Skeletal muscle tissue (tissue), 4 donors: ENCODE data around the gene ANAPC2. TPM values are rescaled to one million over a fixed set of nuclear protein-coding genes. Genes with fewer than 3 reads are reported as not detected.

Experiments
- H3K27ac ChIP-seq: one replicate; pipeline ENCODE4 v1.7.0; 2013; ENCODE audit warnings: mild to moderate bottlenecking, low read depth, low read length, inconsistent platforms
- H3K27me3 ChIP-seq, 3 donors: one replicate each; pipeline ENCODE4 v1.7.0; 2013; ENCODE audit warnings: low read length in 3 of 3; ENCODE audit not compliant: control insufficient read depth in 3 of 3, insufficient read depth in 3 of 3
- H3K36me3 ChIP-seq, 3 donors: one replicate each; pipeline ENCODE4 v1.7.0; 2013; ENCODE audit warnings: low read length in 3 of 3; ENCODE audit not compliant: control insufficient read depth in 3 of 3, insufficient read depth in 3 of 3
- H3K4me1 ChIP-seq, 3 donors: one replicate each; pipeline ENCODE4 v1.7.0; 2013; ENCODE audit warnings: low read length in 3 of 3, mild to moderate bottlenecking in 3 of 3; ENCODE audit not compliant: control insufficient read depth in 3 of 3, insufficient read depth in 3 of 3
- H3K4me3 ChIP-seq, 3 donors: one replicate each; pipeline ENCODE4 v1.7.0; 2013; ENCODE audit warnings: low read length in 3 of 3
- H3K9ac ChIP-seq, 3 donors: one replicate each; pipeline ENCODE4 v1.7.0; 2013; ENCODE audit warnings: low read length in 3 of 3, mild to moderate bottlenecking in 3 of 3, moderate library complexity in 2 of 3, low read depth in 1 of 3
- H3K9me3 ChIP-seq, 3 donors: one replicate each; pipeline ENCODE4 v1.7.0; 2013; ENCODE audit warnings: low read length in 3 of 3; ENCODE audit not compliant: control insufficient read depth in 3 of 3
- total RNA-seq: library from RNA; depleted of rRNA; stranded (reverse); fragments of >200 nt; gene quantifications from one replicate; pipeline ENCODE4 v1.2.3, GENCODE V29; 2014
- donor health status: Osteomylitis.

Gene ANAPC2
- total RNA-seq, 1 donor from 2014 or later = 21.4 TPM

DNA sequence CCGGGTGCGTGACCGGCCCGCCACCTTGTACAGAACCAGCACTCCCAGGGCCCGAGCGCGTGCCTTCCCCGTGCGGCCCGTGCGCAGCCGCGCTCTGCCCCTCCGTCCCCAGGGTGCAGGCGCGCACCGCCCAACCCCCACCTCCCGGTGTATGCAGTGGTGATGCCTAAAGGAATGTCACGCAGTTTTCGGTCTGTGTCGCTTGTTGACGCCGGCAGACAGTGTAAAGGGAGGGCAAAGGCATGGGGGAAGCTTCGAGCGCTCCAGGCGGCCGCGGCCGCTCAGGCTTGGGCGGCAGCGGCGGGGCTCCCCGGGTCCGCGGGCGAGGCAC, 19.8 kb downstream of the ANAPC2 start:
- no peak overlapping the region for H3K27ac ChIP-seq
- no peaks in the 10 kb centered on the region for H3K9me3 ChIP-seq
- H3K27me3 ChIP-seq = peaks cover 74 to 100% (median 94%) of the 10 kb centered on the region in 3 donors
- H3K4me1 ChIP-seq = peaks cover 13 to 24% (median 16%) of the 10 kb centered on the region in 3 donors
- H3K9ac ChIP-seq = peak overlapping the region in 1 of 3 donors; percentile 45
- peak overlapping the region in 1 of 3 donors; percentile 62 for H3K4me3 ChIP-seq
- no peaks in the 10 kb centered on the region for H3K36me3 ChIP-seq

DNA sequence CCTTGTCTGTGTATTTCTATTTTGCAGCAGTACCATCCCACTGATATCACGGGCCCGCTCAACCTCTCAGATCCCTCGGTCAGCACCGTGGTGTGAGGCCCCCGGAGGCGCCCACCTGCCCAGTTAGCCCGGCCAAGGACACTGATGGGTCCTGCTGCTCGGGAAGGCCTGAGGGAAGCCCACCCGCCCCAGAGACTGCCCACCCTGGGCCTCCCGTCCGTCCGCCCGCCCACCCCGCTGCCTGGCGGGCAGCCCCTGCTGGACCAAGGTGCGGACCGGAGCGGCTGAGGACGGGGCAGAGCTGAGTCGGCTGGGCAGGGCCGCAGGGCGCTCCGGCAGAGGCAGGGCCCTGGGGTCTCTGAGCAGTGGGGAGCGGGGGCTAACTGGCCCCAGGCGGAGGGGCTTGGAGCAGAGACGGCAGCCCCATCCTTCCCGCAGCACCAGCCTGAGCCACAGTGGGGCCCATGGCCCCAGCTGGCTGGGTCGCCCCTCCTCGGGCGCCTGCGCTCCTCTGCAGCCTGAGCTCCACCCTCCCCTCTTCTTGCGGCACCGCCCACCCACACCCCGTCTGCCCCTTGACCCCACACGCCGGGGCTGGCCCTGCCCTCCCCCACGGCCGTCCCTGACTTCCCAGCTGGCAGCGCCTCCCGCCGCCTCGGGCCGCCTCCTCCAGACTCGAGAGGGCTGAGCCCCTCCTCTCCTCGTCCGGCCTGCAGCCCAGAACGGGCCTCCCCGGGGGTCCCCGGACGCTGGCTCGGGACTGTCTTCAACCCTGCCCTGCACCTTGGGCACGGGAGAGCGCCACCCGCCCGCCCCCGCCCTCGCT, 20.4 kb downstream of the ANAPC2 start:
- Histone ChIP-seq H3K9ac (no peak overlapping the region), H3K4me1 (peaks cover 15 to 29% (median 19%) of the 10 kb centered on the region in 3 donors), H3K27me3 (peaks cover 80 to 99% (median 93%) of the 10 kb centered on the region in 3 donors), H3K27ac (no peak overlapping the region), H3K36me3 (no peaks in the 10 kb centered on the region), H3K4me3 (no peak overlapping the region), H3K9me3 (no peaks in the 10 kb centered on the region)

DNA sequence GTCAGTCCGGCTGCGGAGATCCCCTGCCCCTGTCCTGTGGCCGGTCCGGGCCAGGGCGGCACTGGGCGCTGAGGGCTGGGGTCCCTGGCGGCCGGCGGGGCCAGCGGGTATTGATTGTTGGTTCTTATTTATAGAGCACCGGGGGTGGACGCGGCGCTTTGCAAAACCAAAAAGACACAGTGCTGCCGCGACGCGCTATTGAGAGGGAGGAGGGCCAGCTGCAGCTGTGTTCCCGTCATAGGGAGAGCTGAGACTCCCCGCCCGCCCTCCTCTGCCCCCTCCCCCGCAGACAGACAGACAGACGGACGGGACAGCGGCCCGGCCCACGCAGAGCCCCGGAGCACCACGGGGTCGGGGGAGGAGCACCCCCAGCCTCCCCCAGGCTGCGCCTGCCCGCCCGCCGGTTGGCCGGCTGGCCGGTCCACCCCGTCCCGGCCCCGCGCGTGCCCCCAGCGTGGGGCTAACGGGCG, 21.0 kb downstream of the ANAPC2 start:
- Histone ChIP-seq H3K27ac (no peak overlapping the region), H3K4me1 (peaks cover 15 to 34% (median 19%) of the 10 kb centered on the region in 3 donors), H3K4me3 (no peak overlapping the region), H3K9ac (no peak overlapping the region), H3K9me3 (no peaks in the 10 kb centered on the region), H3K36me3 (no peaks in the 10 kb centered on the region), H3K27me3 (peaks cover 77 to 98% (median 94%) of the 10 kb centered on the region in 3 donors)

DNA sequence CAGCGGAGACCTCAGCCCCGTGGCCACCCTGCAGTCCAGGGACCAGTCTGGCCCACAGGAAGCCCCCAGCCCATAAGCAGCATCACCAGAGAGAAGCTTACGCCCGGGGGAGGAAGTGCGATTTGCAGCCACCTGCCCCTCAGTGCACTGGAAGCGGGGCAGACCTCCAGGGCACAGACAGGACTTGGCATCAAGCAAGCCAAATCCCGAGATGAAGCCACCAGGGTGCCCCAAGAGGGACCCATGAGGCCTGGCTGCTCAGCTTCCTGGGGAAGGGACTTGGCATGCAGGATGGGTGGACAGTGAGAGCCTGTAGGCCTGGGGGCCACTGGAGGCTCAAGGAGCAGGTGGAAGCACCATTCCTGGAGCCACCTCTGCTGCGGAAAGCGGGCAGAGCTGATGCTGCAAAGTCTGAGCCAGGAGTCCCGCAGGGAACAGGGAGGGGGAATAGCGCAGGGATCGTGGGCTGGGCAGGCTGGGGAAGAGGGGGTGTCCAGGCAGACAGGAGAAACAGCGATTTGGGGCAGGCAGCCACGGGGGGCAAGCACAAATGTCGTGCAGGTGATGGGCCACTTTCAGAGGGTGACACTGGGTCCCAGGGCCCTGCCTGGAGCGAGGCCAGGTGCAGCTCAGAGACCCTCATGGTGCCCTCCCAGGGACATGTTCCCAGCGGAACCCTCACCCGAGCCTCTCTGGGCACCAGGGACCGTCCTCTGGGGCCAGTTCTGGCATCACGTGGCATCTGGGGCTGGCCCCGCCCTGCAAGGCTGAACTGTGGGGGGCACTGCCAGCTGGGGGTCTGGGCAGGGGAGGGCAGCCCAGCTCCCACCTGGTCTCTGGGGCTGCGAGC, 21.8 kb downstream of the ANAPC2 start:
- Histone ChIP-seq H3K4me1 (peaks cover 15 to 34% (median 21%) of the 10 kb centered on the region in 3 donors), H3K9ac (no peak overlapping the region), H3K4me3 (no peak overlapping the region), H3K36me3 (no peaks in the 10 kb centered on the region), H3K27me3 (peaks cover 70 to 98% (median 91%) of the 10 kb centered on the region in 3 donors), H3K27ac (no peak overlapping the region), H3K9me3 (no peaks in the 10 kb centered on the region)

DNA sequence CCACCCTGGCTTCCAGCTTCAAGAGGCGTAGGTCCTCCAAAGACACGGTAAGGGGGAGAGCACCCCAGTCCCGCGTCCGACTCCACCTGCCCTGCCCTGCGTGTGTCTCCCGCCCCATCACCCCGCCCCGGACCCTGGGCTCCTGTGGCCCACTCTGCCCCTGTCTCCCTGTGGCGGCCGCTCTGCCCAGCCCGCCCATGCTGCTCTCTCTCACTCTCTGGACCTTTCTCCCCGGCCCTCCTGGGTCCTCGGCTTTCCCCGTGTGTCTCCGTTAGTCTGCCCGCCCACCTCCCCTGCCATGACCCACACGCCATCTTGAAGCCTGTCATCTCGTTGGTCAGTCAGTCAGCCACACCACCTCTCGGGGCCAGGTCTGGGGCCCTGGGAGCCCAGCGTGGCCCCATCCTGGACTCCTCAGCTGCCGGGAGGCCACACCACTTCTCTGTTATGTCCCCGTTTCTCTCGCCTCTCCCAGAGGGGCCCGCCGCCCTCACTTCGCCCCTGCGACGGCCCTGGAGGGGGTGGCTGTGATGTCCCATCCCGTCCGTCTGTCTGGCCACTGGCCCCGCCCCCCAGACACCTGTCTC, 23.0 kb downstream of the ANAPC2 start:
- Histone ChIP-seq H3K4me3 (no peak overlapping the region), H3K36me3 (no peaks in the 10 kb centered on the region), H3K27ac (no peak overlapping the region), H3K27me3 (peaks cover 66 to 94% (median 87%) of the 10 kb centered on the region in 3 donors), H3K9me3 (no peaks in the 10 kb centered on the region), H3K9ac (no peak overlapping the region), H3K4me1 (peaks cover 15 to 34% (median 21%) of the 10 kb centered on the region in 3 donors)

DNA sequence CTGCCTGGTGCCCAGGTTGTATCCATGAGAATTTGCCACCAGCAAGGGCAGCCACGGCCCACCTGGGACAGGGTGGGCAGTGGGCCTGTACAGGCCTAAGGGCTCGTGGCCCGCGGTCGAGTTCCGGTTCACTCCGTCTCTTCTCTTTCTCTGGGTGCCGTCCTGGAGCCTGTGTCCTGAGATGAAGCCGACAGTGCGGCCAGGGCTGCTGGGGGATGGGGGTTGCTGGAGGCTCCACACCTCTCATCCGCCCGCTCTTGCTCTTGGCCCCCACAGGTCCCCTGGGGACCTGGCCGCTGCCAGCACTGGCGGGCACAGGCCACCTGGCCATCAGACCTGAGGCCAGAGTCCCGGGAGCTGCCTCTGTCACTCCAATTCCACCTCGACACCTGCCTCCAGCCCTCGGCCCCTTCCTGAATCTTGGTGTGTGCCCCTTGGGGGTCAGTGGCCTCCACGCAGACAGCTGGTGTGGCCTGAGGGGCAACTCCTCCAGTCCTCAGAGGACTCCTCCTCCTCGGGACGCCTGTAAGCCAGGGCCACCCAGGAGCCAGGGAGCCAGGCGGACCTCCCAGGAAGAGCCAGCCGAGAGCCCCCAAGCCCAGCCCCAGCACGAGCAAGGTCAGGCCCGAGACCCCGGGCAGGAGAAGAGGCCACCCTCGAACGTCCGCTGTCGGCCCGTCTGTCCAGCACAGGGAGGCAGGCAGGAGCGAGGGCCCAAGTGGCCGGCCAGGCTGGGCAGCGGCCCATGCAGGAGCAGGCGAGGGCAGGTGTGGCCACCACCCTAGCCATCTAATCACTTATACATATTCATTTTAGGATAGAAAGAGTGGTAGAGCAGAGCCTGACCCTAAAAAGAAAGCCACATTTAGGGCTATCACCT, 23.8 kb downstream of the ANAPC2 start:
- Histone ChIP-seq H3K27me3 (peaks cover 66 to 94% (median 86%) of the 10 kb centered on the region in 3 donors), H3K4me3 (no peak overlapping the region), H3K9me3 (no peaks in the 10 kb centered on the region), H3K27ac (no peak overlapping the region), H3K9ac (no peak overlapping the region), H3K4me1 (peaks cover 13 to 27% (median 19%) of the 10 kb centered on the region in 3 donors), H3K36me3 (no peaks in the 10 kb centered on the region)

DNA sequence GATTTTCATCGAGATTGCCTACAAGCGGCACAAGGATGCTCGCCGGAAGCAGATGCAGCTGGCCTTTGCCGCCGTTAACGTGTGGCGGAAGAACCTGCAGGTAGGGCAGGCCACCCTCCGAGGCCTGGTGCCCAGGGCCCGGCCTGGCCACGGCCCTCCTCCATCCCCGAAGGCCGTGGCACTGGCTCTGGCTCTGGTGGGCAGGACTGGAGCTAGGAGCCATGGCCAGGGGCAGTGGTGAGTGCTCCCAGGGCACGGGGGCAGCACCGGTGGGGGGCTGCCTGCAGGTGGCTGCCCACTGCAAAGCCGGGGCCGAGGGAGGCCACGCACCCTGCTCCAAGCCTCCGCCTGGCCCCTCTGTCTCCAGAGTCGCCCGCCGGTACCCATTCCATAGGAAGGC, 24.6 kb downstream of the ANAPC2 start:
- H3K4me1 ChIP-seq = peaks cover 5 to 19% (median 13%) of the 10 kb centered on the region in 3 donors
- H3K9ac ChIP-seq = no peak overlapping the region
- no peaks in the 10 kb centered on the region for H3K36me3 ChIP-seq
- H3K9me3 ChIP-seq = no peaks in the 10 kb centered on the region
- H3K4me3 ChIP-seq = no peak overlapping the region
- H3K27me3 ChIP-seq = peaks cover 67 to 92% (median 86%) of the 10 kb centered on the region in 3 donors
- no peak overlapping the region for H3K27ac ChIP-seq

DNA sequence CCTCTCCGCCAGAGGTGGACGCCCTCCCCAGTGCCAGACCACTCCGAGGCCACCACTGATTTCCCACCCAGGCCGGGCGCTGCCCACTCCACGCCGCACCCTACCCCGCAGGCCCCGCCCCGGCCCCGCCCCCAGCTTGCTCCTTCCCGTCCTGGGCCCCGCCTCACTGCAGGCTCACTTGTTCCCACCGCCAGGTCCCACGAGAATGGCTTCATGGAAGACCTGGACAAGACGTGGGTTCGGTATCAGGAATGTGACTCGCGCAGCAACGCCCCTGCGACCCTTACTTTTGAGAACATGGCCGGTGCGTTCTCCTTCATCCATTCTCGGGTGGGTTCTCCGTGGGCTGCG, 25.0 kb downstream of the ANAPC2 start:
- no peak overlapping the region for H3K4me3 ChIP-seq
- no peaks in the 10 kb centered on the region for H3K9me3 ChIP-seq
- no peak overlapping the region for H3K9ac ChIP-seq
- H3K36me3 ChIP-seq = no peaks in the 10 kb centered on the region
- peaks cover 71 to 92% (median 85%) of the 10 kb centered on the region in 3 donors for H3K27me3 ChIP-seq
- H3K27ac ChIP-seq = no peak overlapping the region
- H3K4me1 ChIP-seq = peaks cover 3 to 16% (median 9%) of the 10 kb centered on the region in 3 donors
